H1 (cell line): Measurements from ENCODE around the gene UGT1A10. TPM values are rescaled to one million over a fixed set of nuclear protein-coding genes. Genes with fewer than 3 reads are reported as not detected.

Experiments used
- CTCF ChIA-PET: fragments of 300-600 bp; sonication (Branson Sonifier 250); formaldehyde crosslinking; loops from one replicate; lab custom pipeline; 2021; ENCODE audit not compliant: partially characterized antibody; lab: Charles Lee
- POLR2A ChIA-PET: fragments of 300-600 bp; sonication (Branson Sonifier 250); formaldehyde crosslinking; loops from one replicate; lab custom pipeline; 2021; ENCODE audit warnings: inconsistent platforms; ENCODE audit not compliant: partially characterized antibody; lab: Charles Lee
- DNase-seq, 2 experiments: peaks; one replicate each; pipeline versions ENCODE4 v3.0.0 to v3.0.0-alpha.2; 2010 to 2022; ENCODE audit warnings: low spot score in 2 of 2, low read depth in 1 of 2, mixed read lengths in 1 of 2
- FAIRE-seq: peaks from 2 replicates; lab custom pipeline; 2011; peaks lifted over from hg19 to GRCh38; lab: Jason Lieb, UNC
- H2AFZ ChIP-seq: 2 replicates; pipeline ENCODE4 v1.8.1; 2012; ENCODE audit warnings: low read length, inconsistent platforms
- H2AK5ac ChIP-seq: 2 replicates; pipeline ENCODE4 v1.6.1; 2013; ENCODE audit warnings: low read depth, low read length
- H2BK120ac ChIP-seq: replicated peaks from 2 replicates; pipeline ENCODE3; 2013; ENCODE audit warnings: low read depth, low read length, inconsistent platforms
- H2BK12ac ChIP-seq: 2 replicates; pipeline ENCODE4 v1.6.1; 2013; ENCODE audit warnings: low read depth, low read length
- H2BK15ac ChIP-seq: 2 replicates; pipeline ENCODE4 v1.6.1; 2013; ENCODE audit warnings: low read length
- H2BK20ac ChIP-seq: 2 replicates; pipeline ENCODE4 v1.6.1; 2013; ENCODE audit warnings: low read length
- H2BK5ac ChIP-seq: 2 replicates; pipeline ENCODE4 v1.6.1; 2013; ENCODE audit warnings: low read depth, low read length
- H3K14ac ChIP-seq: 2 replicates; pipeline ENCODE4 v1.6.1; 2013; ENCODE audit warnings: inconsistent platforms; ENCODE audit not compliant: insufficient read length
- H3K18ac ChIP-seq: 2 replicates; pipeline ENCODE4 v1.6.1; 2013; ENCODE audit warnings: low read length; ENCODE audit errors: extremely low read depth
- H3K23ac ChIP-seq: 2 replicates; pipeline ENCODE4 v1.6.1; 2013; ENCODE audit warnings: inconsistent platforms; ENCODE audit not compliant: insufficient read length
- H3K23me2 ChIP-seq: 2 replicates; pipeline ENCODE4 v1.6.1; 2013; ENCODE audit warnings: low read depth, low read length
- H3K27ac ChIP-seq: 2 replicates; pipeline ENCODE4 v1.6.1; 2011; ENCODE audit warnings: low read depth, low read length, inconsistent platforms
- H3K27me3 ChIP-seq, 4 experiments: replicated peaks in 1 of 4; 1 replicate in 1 of 4; 2 replicates in 3 of 4; pipeline versions ENCODE4 v1.6.1 to v1.8.1; 2011 to 2013; ENCODE audit warnings: low read length in 3 of 4, mild to moderate bottlenecking in 3 of 4, inconsistent platforms in 2 of 4, mixed read lengths in 2 of 4, moderate library complexity in 1 of 4; ENCODE audit not compliant: control insufficient read depth in 3 of 4, insufficient read depth in 3 of 4; ENCODE audit errors: extremely low read depth in 1 of 4
- H3K36me3 ChIP-seq, 4 experiments: 2 replicates each; pipeline versions ENCODE4 v1.6.1 to v1.8.1; 2011 to 2013; ENCODE audit warnings: mild to moderate bottlenecking in 4 of 4, low read length in 3 of 4, moderate library complexity in 2 of 4, control low read depth in 1 of 4, inconsistent platforms in 1 of 4; ENCODE audit not compliant: insufficient read depth in 4 of 4, control insufficient read depth in 2 of 4
- H3K4ac ChIP-seq: replicated peaks from 2 replicates; pipeline ENCODE3; 2013; ENCODE audit warnings: low read length, low read depth, mixed read lengths, inconsistent platforms; ENCODE audit not compliant: insufficient read length
- H3K4me1 ChIP-seq, 4 experiments: replicated peaks in 1 of 4; 1 replicate in 1 of 4; 2 replicates in 3 of 4; pipeline versions ENCODE4 v1.6.1 to v1.8.1; 2011 to 2013; ENCODE audit warnings: low read length in 3 of 4, inconsistent platforms in 2 of 4, mixed read lengths in 1 of 4; ENCODE audit not compliant: insufficient read depth in 4 of 4, control insufficient read depth in 3 of 4
- H3K4me2 ChIP-seq, 2 experiments: 2 replicates each; pipeline versions ENCODE4 v1.6.1 to v1.8.1; 2011 to 2013; ENCODE audit warnings: low read depth in 2 of 2, low read length in 2 of 2, control low read depth in 1 of 2, inconsistent platforms in 1 of 2, mild to moderate bottlenecking in 1 of 2; ENCODE audit not compliant: insufficient read depth in 1 of 2
- H3K4me3 ChIP-seq, 4 experiments: fragments of 200-600, 300-600 bp in 1 of 4; sonication (generic), shearing (Covaris generic), sonication (Bioruptor Twin) in 1 of 4; 2 replicates each; pipeline versions ENCODE4 v1.5.1 to v1.8.1; 2011 to 2016; ENCODE audit warnings: low read length in 4 of 4, low read depth in 3 of 4, control low read depth in 2 of 4, inconsistent platforms in 2 of 4, mild to moderate bottlenecking in 2 of 4, mixed read lengths in 1 of 4, moderate library complexity in 1 of 4; ENCODE audit not compliant: insufficient read depth in 2 of 4; ENCODE audit errors: extremely low read depth in 1 of 4
- H3K56ac ChIP-seq: replicated peaks from 2 replicates; pipeline ENCODE3; 2013; ENCODE audit warnings: low read depth, mild to moderate bottlenecking, mixed read lengths, low read length, inconsistent platforms; ENCODE audit not compliant: insufficient read length
- H3K79me1 ChIP-seq: 2 replicates; pipeline ENCODE4 v1.6.1; 2013; ENCODE audit warnings: low read depth, low read length, control low read depth
- H3K79me2 ChIP-seq, 2 experiments: 2 replicates each; pipeline versions ENCODE4 v1.6.1 to v1.8.1; 2012 to 2013; ENCODE audit warnings: low read length in 2 of 2, mild to moderate bottlenecking in 2 of 2, inconsistent platforms in 1 of 2; ENCODE audit not compliant: insufficient read depth in 2 of 2, control insufficient read depth in 1 of 2
- H3K9ac ChIP-seq, 4 experiments: replicated peaks in 1 of 4; 1 replicate in 1 of 4; 2 replicates in 3 of 4; pipeline versions ENCODE4 v1.6.1 to v1.8.1; 2011 to 2013; ENCODE audit warnings: low read depth in 3 of 4, low read length in 3 of 4, control low read depth in 2 of 4, mild to moderate bottlenecking in 2 of 4, moderate library complexity in 2 of 4, inconsistent platforms in 1 of 4; ENCODE audit errors: extremely low read depth in 1 of 4
- H3K9me3 ChIP-seq, 2 experiments: 2 replicates each; pipeline versions ENCODE4 v1.6.1 to v1.8.1; 2012 to 2013; ENCODE audit warnings: mild to moderate bottlenecking in 2 of 2, moderate library complexity in 2 of 2, control low read depth in 1 of 2, inconsistent platforms in 1 of 2, low read depth in 1 of 2, low read length in 1 of 2, mixed read lengths in 1 of 2; ENCODE audit not compliant: insufficient read depth in 2 of 2
- H4K20me1 ChIP-seq, 2 experiments: replicated peaks in 1 of 2; 2 replicates each; pipeline versions ENCODE3 to v1.8.1; 2011 to 2013; ENCODE audit warnings: inconsistent platforms in 2 of 2, low read length in 2 of 2, mild to moderate bottlenecking in 1 of 2; ENCODE audit not compliant: insufficient read depth in 2 of 2, control insufficient read depth in 1 of 2
- H4K5ac ChIP-seq: 2 replicates; pipeline ENCODE4 v1.6.1; 2013; ENCODE audit warnings: low read length, low read depth, mixed read lengths, inconsistent platforms; ENCODE audit not compliant: insufficient read length
- H4K8ac ChIP-seq: 2 replicates; pipeline ENCODE4 v1.8.0; 2013; ENCODE audit warnings: mild to moderate bottlenecking, moderate library complexity, low read length, inconsistent platforms; ENCODE audit not compliant: insufficient read depth; ENCODE audit errors: extremely low read depth
- H4K91ac ChIP-seq: replicated peaks from 2 replicates; pipeline ENCODE3; 2013; ENCODE audit warnings: low read length, mixed read lengths, inconsistent platforms; ENCODE audit not compliant: insufficient read length
- ATF2 ChIP-seq: IDR thresholded peaks from 2 replicates; pipeline ENCODE4 v1.6.1; 2012; ENCODE audit warnings: low read length, inconsistent platforms
- CBX5 ChIP-seq: fragments of 300-800, 300-1000 bp; sonication (generic); IDR thresholded peaks from 2 replicates; pipeline ENCODE4 v1.7.1; 2016; ENCODE audit warnings: antibody characterized with exemption, low read length, low read depth
- CEBPB ChIP-seq: IDR thresholded peaks from 2 replicates; pipeline ENCODE4 v1.6.1; 2012; ENCODE audit warnings: low read depth, low read length
- GABPA ChIP-seq: IDR thresholded peaks from 2 replicates; pipeline ENCODE4 v1.6.1; 2011; ENCODE audit warnings: mild to moderate bottlenecking, low read length, moderate library complexity, borderline replicate concordance; ENCODE audit not compliant: insufficient read depth
- JUN ChIP-seq: IDR thresholded peaks from 2 replicates; pipeline ENCODE4 v1.6.1; 2011; ENCODE audit warnings: low read depth, mild to moderate bottlenecking, improper control_type of control experiment, low read length
- NANOG ChIP-seq: IDR thresholded peaks from 2 replicates; pipeline ENCODE4 v1.6.1; 2011; ENCODE audit warnings: low read length, low read depth, mild to moderate bottlenecking, inconsistent platforms; ENCODE audit not compliant: insufficient read depth, poor library complexity, severe bottlenecking
- NRF1 ChIP-seq: IDR thresholded peaks from 2 replicates; pipeline ENCODE4 v1.6.1; 2011; ENCODE audit warnings: mild to moderate bottlenecking, low read depth, low read length, improper control_type of control experiment
- RFX5 ChIP-seq: IDR thresholded peaks from 2 replicates; pipeline ENCODE4 v1.6.1; 2011; ENCODE audit warnings: low read depth, low read length, improper control_type of control experiment, borderline replicate concordance
- RXRA ChIP-seq: IDR thresholded peaks from 2 replicates; pipeline ENCODE4 v1.6.1; 2011; ENCODE audit warnings: low read depth, mild to moderate bottlenecking, low read length, moderate library complexity; ENCODE audit not compliant: insufficient read depth
- SP2 ChIP-seq: IDR thresholded peaks from 2 replicates; pipeline ENCODE4 v1.6.1; 2012; ENCODE audit warnings: mild to moderate bottlenecking, low read length, inconsistent platforms
- SRF ChIP-seq: IDR thresholded peaks from 2 replicates; pipeline ENCODE4 v1.6.1; 2011; ENCODE audit warnings: mild to moderate bottlenecking, low read depth, low read length, moderate library complexity
- ZNF274 ChIP-seq: IDR thresholded peaks from 2 replicates; pipeline ENCODE4 v1.7.0; 2012; ENCODE audit warnings: low read length, borderline replicate concordance; ENCODE audit errors: extremely low read depth
- WGBS, 2 experiments: shearing (Covaris generic) in 1 of 2; methylation state at CpG; one replicate each; pipeline versions ENCODE4 v1.1.6 to v1.1.7; 2013 to 2015; ENCODE audit warnings: low lambda C conversion rate in 2 of 2, mixed read lengths in 2 of 2, inconsistent platforms in 1 of 2, low coverage in 1 of 2, missing lambda C conversion rate in 1 of 2; ENCODE audit not compliant: insufficient replicate concordance in 2 of 2, insufficient coverage in 1 of 2, insufficient read length in 1 of 2; ENCODE audit errors: extremely low coverage in 1 of 2, missing lambda C conversion rate in 1 of 2; 5-methylcytosine and 5-hydroxymethylcytosine counted together
- polyA plus RNA-seq, 7 experiments: library from polyadenylated mRNA; depleted of rRNA in 3 of 7; stranded (reverse) in 5 of 7; unstranded in 2 of 7; fragments of >200 nt in 5 of 7; fragments of 200-250 nt in 2 of 7; gene quantifications; 1 replicate in 5 of 7; 2 replicates in 1 of 7; 4 replicates in 1 of 7; pipeline versions ENCODE4 v1.2.1 to v1.2.3, GENCODE V29; 2011 to 2013; ENCODE audit warnings: missing spikeins in 2 of 7, mixed read lengths in 2 of 7
- total RNA-seq: library from RNA; stranded (reverse); fragmentation: NEBNext Ultra II Directional; extraction: Animal tissue kit (Norgen Biotek cat#: 25700); gene quantifications from 2 replicates; pipeline ENCODE4 v1.2.1, GENCODE V29; 2021

Gene UGT1A10
- total and polyA plus RNA-seq, 2 of the 8 experiments (the other 6 are each of a cell fraction or from before 2014, with no cell fraction given), result not detected

GRCh38 chr2:233728723-233729301 is 92.6 kb downstream of the UGT1A10 start, which contains the start of gene UGT1A3:
TSS of gene UGT1A3 (plus strand) at chr2:233729042. CDS start at chr2:233729127, 85 bp downstream.
- Histone ChIP-seq H4K8ac (no peak within 1 kb of the TSS), H3K9ac (no peak within 1 kb of the TSS), H2AK5ac (no peak within 1 kb of the TSS), H2BK120ac (no peak within 1 kb of the TSS), H3K36me3 (no peaks in the 10 kb centered on the region), H3K27ac (no peak within 1 kb of the TSS), H2BK20ac (no peak within 1 kb of the TSS), H3K23ac (no peak within 1 kb of the TSS), H2BK15ac (no peak within 1 kb of the TSS), H3K4me1 (no peaks in the 10 kb centered on the region), H3K56ac (no peak within 1 kb of the TSS), H3K18ac (no peak within 1 kb of the TSS), H4K5ac (no peak within 1 kb of the TSS), H3K79me2 (no peaks in the 10 kb centered on the region), H3K79me1 (no peaks in the 10 kb centered on the region), H3K4ac (no peak within 1 kb of the TSS), H3K4me3 (no peak within 1 kb of the TSS), H4K20me1 (no peaks in the 10 kb centered on the region), H2BK5ac (no peak within 1 kb of the TSS), H4K91ac (no peak within 1 kb of the TSS), H3K14ac (no peak within 1 kb of the TSS), H2AFZ (no peak within 1 kb of the TSS), H3K27me3 (no peaks in the 10 kb centered on the region), H2BK12ac (no peak within 1 kb of the TSS), H3K23me2 (no peaks in the 10 kb centered on the region), H3K9me3 (peaks cover 3 to 18% of the 10 kb centered on the region in 2 experiments; a peak in 3 of 4 replicates), H3K4me2 (no peak within 1 kb of the TSS)
- 87% methylated on average over 8 of the region's 8 CpGs; no CpG with 5 or more reads in 1 of the 2 experiments for WGBS, 2 experiments
- no peak for DNase-seq
- ChIA-PET CTCF (interaction anchor here (1.3 to 1.4 kb wide), 2 partner anchors 8 to 17 kb away, joined by 3 to 4 read pairs; no protein-coding TSS in a partner anchor), POLR2A (no interaction called here)
- no peak for FAIRE-seq
- TF ChIP-seq NANOG (no peak), CEBPB (no peak), SRF (no peak), GABPA (no peak), RXRA (no peak), CBX5 (no peak), NRF1 (no peak), RFX5 (no peak), JUN (no peak), SP2 (no peak), ATF2 (no peak), ZNF274 (no peak)
